GM10847 (cell line): Measurements from ENCODE around the gene WDR17.

Experiments
- POLR2A ChIP-seq: IDR thresholded peaks from 2 replicates; pipeline ENCODE4 v1.6.1; 2011; ENCODE audit not compliant: insufficient read length; ENCODE audit errors: extremely low read depth

The WDR17 gene

DNA sequence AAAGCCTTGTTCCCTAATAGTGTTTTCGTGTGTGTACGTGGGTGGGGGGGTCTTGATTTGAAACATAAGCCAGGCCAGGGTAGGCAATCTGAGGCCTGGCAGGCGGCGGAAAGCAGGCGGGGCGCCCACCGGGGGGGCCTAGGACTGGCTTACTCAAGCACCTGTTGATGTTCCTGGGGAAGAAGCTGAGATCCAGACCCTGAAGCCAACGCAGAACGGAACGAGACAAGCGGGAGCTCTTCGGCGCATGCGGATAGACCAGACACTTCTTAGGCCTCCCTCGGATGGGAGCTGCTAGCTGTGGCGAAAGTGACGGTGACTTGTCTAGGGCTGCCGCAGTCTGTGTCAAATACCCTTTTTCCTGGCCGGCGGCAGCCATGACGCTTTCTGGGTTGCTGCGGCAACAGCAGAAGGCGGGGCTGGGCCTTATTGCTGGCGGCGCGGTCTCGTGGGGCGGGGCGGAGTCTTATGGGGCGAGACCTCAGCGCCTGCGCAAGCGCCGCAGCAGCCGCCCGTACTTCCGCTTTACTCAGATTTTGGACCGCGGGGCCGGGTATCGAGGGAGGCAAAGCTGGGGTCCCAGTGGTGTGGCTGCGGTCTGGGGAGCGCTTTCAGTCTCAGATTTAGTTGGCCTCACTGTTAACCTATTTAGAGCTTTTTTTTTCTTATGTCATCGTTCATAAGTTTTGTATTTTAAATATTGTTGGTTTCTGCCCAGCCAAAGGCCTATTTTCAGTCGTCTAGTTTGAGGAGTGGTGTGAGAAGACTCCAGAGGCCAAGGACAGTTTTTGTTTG, 129.7 kb downstream of the WDR17 start, which contains the start of gene SPATA4:
TSS of gene SPATA4 (minus strand) at position 402 of the 795 bp plus-strand sequence. CDS start at position 379, 23 bp downstream.
- TF ChIP-seq POLR2A = no peak

DNA sequence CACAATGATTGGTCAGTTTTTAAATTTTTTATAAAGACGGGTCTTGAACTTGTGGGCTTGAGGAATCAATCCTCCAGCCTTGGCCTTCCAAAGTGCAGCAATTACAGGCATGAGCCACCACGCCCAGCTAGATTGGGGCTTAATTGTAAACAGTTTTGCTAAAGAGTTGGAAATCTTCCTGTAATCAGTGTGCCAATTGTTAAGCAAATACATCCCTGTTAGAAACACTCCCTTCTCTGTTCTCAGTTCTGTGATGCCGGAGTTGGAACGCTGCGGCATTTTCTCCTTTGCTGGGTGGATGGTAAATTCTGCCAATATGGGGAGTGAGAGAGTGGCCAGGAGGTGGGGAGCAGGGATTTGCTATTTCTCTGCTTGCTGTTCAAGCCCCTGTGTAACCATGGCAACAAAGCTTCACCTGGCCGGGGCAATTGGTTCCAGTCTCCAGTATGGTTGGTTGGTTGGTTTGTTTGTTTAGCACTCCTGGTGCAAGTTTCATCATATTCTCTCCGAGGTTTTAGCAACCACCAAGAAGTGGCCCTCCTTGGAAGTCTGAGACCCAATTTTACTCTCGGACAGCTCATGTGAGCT, 132.8 kb downstream of the WDR17 start:
- TF ChIP-seq POLR2A = no peak

DNA sequence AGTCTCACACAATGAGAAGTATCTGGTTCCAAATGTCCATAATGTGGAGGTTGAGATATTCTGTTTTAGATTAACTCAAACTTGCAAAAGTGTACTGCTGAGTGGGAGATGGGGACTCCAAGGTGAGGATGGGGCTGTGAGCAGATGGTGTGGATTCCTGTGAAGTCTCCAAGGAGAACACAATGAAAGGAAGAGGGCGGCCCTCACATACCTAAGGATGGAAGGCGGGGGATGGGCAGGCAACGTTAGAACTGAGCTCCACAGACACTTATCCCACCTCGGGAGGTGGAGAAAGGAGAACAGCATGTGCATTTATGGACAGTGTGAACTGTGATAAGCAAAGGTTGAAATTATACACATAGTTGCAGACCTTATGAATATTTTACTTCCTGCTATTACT, 139.7 kb downstream of the WDR17 start:
- TF ChIP-seq POLR2A = no peak

DNA sequence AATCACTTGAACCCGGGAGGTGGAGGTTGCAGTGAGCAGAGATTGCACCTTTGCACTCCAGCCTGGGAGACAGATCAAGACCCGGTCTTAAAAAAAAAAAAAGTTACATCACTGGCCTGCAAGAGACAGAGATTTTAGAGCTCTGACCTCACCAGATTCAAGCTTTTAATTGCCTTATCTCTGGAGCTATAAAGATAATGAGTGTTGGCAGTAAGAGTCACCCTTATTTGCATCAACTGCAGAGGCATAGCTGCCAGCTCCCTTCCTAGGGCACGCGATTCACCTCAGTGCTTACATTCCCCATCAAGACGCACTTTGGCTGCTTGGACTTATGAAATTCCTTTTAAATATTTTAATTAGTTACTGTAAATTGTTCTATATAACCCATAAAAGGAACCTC, 142.2 kb downstream of the WDR17 start:
- TF ChIP-seq POLR2A = no peak

DNA sequence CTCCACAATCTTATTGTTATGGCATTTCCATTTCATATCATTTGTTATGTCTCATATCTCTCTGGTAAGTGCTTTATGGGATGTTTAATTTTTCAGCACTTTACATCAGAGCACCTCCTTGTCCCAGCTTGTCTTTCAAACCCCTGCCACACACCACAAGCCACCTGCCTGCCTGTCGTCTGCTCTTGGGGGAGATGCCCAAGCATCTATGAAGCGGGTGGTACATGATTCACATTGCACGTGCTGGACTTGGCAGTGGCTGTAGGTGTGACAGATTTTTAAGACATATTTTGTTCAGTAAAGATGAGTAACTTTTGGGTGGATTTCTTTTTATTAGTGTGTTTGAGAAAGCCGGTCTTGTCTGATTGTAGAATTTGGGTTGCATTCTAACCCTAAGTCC, 143.9 kb downstream of the WDR17 start:
- no peak for TF ChIP-seq POLR2A

DNA sequence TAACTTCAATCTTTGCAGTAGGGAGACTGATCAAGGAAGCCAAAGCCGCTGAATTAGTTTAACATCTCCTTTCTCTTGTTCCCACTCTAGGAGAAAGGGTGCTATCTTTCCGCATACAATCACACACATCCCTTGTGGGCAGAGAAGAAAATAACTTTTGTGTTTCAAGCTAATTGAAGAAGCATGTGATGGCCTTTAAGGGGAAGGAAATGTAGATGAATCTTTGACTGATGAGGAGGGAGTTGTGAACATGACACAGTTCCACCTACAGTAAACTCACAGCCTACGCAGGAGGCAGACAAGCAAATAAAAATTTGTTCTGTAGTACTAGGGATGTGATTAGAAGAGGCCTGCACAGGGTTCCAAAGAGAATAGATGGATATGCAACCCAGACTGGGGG, 144.5 kb downstream of the WDR17 start:
- no peak for TF ChIP-seq POLR2A

DNA sequence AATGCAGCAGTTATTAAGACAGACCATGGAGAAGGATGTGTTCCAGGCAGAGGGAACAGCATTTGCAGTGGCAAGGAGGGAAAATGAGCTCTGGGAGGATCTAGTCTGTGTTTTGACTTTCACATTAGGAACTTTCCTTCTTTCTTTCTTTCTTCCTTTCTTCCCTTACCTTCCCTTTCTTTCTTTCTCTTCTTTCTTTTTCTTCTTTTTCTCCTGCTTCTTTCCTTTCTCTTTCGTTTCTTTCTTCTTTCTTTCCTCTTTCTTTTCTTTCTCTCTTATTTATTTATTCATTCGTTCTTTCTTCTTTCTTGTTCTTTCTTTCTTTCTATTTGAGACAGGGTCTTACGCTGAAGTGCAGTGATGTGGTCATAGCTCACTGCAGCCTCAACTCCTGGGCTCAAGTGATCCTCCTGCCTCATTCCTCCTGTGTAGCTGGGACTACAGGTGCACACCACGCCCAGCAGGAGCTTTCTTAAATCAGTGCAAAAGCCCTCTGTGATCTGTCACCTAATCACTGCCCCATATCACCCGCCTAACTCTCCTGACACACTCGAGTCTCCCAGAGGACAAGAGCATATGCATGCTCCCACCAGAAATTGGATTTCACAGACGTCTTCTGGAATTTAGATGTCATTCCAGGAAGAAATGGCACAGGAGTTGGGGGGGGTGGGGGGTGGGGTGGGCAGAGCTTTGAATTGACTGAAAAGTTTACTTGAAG, 145.1 kb downstream of the WDR17 start:
- no peak for TF ChIP-seq POLR2A

DNA sequence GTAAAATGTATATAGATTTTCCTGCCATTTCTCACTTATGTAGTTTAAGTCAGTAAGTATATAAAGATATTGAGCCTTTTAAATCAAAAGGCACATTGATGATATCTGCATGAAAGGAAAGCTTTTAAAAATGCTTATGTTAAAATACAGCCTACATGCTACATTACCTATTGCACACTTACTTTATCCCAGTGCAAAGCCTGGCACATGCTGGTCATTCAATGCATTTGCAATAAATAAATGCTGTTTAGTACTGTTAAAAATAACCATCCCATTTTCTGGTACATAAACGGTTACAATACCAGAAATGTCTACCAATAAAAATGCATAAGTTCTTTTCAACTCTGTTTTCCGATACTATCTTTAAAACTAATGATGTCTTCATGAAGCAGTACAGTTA, 151.9 kb downstream of the WDR17 start:
- no peak for TF ChIP-seq POLR2A

DNA sequence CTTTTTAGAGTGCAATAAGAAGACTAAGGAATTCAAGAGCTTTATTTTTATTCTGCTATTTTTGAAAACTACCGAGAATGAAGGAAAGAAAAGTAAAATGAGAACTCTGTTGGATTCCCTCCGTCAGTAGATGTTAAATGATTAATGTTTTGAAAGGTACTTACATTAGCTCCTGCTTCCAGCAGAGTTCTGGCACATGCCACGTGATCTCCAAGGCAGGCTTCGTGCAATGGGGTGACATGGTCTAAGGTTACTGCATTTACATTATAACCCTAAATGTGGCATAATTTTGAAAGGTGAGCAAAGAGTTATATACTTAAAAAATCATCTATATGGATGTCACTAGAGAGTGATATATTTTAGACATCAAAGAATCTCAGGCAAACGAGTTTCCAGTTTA, 156.5 kb downstream of the WDR17 start:
- TF ChIP-seq POLR2A = no peak

DNA sequence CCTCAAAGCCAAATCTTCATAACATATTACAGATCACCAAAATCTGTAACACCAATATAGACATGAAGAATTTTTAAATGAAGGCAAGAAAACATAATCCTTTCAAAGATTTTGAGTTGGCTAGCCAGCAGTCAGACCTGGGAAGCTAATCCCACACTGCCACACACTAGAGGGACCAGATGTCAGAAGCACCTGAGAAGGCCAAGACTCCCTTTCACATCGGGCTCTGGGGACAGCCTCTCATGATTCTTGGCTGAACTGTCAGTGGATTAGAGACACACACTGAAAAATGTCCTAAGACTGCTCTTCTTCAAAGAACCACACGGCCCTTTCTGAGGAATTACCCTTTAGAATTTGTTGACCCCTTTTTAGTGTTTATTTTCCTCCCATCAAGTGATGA, 157.9 kb downstream of the WDR17 start:
- TF ChIP-seq POLR2A = no peak

DNA sequence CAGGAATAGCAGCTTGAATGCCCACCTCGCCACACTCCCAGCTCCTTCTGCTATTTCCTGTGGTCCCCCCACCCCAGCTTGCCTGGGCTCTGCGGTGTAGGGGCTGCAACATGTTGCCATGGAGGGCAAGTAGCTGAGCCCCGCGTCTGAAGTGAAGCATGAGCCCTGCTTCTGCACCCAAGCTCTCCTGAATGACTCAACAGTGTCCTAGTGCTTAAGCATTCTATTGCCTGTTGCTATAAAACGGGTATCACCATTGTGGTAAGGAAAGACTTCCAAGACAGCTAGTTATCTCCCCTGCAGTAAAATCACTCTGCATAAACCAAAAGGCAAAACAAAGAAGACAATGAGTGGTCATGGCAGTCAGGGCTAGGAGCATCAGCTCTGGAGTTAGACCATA, 161.1 kb downstream of the WDR17 start:
- TF ChIP-seq POLR2A = no peak

DNA sequence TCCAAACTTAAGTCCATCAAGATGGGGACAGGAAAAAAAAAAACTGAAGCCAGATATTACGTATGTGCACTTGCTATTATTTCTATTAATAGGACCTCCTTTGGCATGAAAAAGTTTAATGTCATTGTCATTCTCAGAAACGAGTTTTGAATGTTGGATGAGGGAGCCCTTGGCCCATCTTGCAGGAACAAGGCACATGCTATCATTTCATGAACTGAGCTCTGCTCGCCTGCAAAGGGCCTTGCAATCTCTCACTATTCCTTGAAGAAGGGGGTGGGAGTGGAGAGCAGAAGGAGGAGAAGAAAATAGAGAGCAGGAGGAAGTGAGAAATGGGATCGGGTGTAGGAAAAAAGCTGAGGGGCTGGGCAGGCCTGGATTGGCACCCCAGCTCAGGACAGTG, 164.0 kb downstream of the WDR17 start:
- TF ChIP-seq POLR2A = no peak
